Measurements from ENCODE around the gene OR51G2.

DNA sequence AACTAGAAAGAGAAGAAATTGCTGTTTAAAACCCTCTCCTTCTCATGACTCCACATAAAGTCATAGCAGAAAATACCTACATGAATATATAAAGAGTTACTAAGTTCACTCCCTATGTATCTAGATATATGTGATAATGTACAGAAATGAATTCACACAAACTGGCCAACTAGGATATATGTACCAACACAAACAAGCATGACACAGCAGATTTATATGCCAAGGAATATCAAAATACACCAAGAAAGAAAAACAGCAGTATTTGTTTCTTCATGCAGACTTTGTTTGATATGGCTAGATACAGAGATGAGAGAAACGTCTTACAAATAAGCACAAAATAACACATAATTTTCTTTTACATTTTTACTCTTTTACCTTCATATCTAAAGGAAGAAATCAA, 3.2 kb upstream of the OR51G2 start:
- TF ChIP-seq, protein P1, sequence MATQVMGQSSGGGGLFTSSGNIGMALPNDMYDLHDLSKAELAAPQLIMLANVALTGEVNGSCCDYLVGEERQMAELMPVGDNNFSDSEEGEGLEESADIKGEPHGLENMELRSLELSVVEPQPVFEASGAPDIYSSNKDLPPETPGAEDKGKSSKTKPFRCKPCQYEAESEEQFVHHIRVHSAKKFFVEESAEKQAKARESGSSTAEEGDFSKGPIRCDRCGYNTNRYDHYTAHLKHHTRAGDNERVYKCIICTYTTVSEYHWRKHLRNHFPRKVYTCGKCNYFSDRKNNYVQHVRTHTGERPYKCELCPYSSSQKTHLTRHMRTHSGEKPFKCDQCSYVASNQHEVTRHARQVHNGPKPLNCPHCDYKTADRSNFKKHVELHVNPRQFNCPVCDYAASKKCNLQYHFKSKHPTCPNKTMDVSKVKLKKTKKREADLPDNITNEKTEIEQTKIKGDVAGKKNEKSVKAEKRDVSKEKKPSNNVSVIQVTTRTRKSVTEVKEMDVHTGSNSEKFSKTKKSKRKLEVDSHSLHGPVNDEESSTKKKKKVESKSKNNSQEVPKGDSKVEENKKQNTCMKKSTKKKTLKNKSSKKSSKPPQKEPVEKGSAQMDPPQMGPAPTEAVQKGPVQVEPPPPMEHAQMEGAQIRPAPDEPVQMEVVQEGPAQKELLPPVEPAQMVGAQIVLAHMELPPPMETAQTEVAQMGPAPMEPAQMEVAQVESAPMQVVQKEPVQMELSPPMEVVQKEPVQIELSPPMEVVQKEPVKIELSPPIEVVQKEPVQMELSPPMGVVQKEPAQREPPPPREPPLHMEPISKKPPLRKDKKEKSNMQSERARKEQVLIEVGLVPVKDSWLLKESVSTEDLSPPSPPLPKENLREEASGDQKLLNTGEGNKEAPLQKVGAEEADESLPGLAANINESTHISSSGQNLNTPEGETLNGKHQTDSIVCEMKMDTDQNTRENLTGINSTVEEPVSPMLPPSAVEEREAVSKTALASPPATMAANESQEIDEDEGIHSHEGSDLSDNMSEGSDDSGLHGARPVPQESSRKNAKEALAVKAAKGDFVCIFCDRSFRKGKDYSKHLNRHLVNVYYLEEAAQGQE (IDR thresholded peaks at IDR 0.05; ENCODE audit: low read depth), result no peak
- TF ChIP-seq, protein P2, sequence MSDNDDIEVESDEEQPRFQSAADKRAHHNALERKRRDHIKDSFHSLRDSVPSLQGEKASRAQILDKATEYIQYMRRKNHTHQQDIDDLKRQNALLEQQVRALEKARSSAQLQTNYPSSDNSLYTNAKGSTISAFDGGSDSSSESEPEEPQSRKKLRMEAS (IDR thresholded peaks at IDR 0.05), result no peak
- TF ChIP-seq, protein P3, sequence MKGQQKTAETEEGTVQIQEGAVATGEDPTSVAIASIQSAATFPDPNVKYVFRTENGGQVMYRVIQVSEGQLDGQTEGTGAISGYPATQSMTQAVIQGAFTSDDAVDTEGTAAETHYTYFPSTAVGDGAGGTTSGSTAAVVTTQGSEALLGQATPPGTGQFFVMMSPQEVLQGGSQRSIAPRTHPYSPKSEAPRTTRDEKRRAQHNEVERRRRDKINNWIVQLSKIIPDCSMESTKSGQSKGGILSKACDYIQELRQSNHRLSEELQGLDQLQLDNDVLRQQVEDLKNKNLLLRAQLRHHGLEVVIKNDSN (IDR thresholded peaks at IDR 0.05), result no peak
- TF ChIP-seq TCF12 (IDR thresholded peaks at IDR 0.05; ENCODE audit: low read depth) (no peak), ZBTB7A (IDR thresholded peaks at IDR 0.05; ENCODE audit: low read depth) (no peak), RAD21 (IDR thresholded peaks at IDR 0.05; ENCODE audit: low read depth) (no peak), FOXM1 (IDR thresholded peaks at IDR 0.05; ENCODE audit: borderline replicate concordance, low read depth) (no peak), TAF1 (IDR thresholded peaks at IDR 0.05; ENCODE audit: low read depth) (no peak), EP300 (IDR thresholded peaks at IDR 0.05; ENCODE audit: borderline replicate concordance) (no peak), EGR1 (IDR thresholded peaks at IDR 0.05) (no peak)

Data from Ishikawa (cell line).